Measurements from ENCODE around the gene ROBO4.

ROBO4 gene

DNA sequence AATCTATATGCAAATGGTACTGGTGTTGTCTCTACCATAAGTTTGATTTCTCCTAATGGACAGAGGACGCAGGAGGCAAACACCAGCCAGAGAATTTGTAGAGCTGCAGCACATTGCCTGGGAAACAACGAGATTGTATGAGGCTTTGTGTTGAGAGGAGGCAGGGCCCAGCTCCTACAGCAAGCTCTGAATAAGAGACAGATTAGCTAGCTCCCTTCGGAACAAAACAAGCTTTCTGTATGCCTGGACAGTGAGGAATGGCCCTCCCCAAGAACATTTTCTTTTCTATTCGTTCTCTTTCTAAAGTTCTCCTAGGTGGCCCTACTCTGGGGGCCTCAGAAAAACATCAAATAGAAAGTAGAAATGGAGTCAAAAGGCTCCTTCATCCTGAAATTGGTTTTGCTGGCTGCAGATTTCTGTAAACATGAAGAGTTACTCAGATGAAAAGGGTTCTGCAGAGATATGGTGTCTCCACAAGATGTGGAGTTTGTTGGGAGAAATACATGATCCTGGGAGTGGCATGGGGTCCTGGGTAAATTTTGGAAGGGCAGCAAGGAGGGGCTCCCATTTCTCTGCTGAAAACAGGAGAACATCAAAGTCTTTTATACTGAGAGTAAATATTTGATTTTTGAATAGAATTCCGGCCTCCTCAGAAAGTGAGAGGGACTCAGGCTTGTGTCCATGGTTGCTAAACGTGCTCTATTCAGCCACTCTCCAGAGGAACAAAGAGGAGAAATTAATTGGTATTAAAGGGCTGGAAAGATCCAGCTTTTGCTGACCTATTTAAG lies 45.0 kb upstream of the ROBO4 start:
- no peaks in the 10 kb centered on the region for H3K9me3 ChIP-seq (replicated peaks; ENCODE audit: insufficient read depth, low read length)
- H3K4me2 ChIP-seq (ENCODE audit: low read depth, low read length): no peak overlapping the region
- no peak overlapping the region for H3K4me3 ChIP-seq (ENCODE audit: low read length)
- no peaks in the 10 kb centered on the region for H3F3A ChIP-seq (ENCODE audit: insufficient read depth, low read length)
- no peak overlapping the region for H3K27ac ChIP-seq (ENCODE audit: low read length)
- TF ChIP-seq, protein P1, sequence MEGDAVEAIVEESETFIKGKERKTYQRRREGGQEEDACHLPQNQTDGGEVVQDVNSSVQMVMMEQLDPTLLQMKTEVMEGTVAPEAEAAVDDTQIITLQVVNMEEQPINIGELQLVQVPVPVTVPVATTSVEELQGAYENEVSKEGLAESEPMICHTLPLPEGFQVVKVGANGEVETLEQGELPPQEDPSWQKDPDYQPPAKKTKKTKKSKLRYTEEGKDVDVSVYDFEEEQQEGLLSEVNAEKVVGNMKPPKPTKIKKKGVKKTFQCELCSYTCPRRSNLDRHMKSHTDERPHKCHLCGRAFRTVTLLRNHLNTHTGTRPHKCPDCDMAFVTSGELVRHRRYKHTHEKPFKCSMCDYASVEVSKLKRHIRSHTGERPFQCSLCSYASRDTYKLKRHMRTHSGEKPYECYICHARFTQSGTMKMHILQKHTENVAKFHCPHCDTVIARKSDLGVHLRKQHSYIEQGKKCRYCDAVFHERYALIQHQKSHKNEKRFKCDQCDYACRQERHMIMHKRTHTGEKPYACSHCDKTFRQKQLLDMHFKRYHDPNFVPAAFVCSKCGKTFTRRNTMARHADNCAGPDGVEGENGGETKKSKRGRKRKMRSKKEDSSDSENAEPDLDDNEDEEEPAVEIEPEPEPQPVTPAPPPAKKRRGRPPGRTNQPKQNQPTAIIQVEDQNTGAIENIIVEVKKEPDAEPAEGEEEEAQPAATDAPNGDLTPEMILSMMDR (IDR thresholded peaks at IDR 0.05; ENCODE audit: low read length): no peak
- no peaks in the 10 kb centered on the region for H3K27me3 ChIP-seq (replicated peaks; ENCODE audit: insufficient read depth, low read length)
- no peaks in the 10 kb centered on the region for H4K20me1 ChIP-seq (ENCODE audit: insufficient read depth, low read length)
- H3K9ac ChIP-seq (ENCODE audit: low read length): no peak overlapping the region
- no peak for DNase-seq
- H2AFZ ChIP-seq (ENCODE audit: low read length): no peak overlapping the region
- H3K4me1 ChIP-seq (ENCODE audit: low read length): no peaks in the 10 kb centered on the region
- no peaks in the 10 kb centered on the region for H3K9me2 ChIP-seq (replicated peaks; ENCODE audit: insufficient read depth, low read length)
- no peaks in the 10 kb centered on the region for H3K79me2 ChIP-seq (ENCODE audit: low read length)
- no peaks in the 10 kb centered on the region for H3K36me3 ChIP-seq (replicated peaks; ENCODE audit: insufficient read depth, low read length)

DNA sequence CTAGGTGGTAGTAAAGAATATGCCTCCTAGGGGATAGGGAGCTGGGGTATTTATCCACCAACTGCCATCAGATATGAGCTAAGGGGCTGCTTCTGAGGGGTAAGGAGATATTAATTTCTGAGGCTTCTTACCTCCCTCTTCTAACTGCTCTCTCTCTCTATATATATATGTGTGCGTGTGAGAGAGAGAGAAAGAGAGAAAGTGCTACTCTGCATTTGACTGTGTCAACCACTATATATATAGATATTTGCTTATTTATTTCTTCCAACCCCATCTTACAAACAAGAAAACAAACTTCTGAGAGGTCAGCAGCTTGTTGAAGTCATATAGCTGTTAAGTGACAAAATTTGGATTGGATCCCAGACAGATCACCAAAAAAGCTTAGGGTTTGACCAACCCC lies 44.0 kb upstream of the ROBO4 start:
- TF ChIP-seq, protein P1 (IDR thresholded peaks at IDR 0.05; ENCODE audit: low read length): no peak
- TF ChIP-seq EZH2phosphoT487 (IDR thresholded peaks at IDR 0.05; ENCODE audit: low read length) (no peak), EZH2 (optimal IDR thresholded peaks at IDR 0.05; ENCODE audit: low read depth, low read length) (no peak)
- Histone ChIP-seq H3F3A (ENCODE audit: insufficient read depth, low read length) (no peaks in the 10 kb centered on the region), H3K9me2 (replicated peaks; ENCODE audit: insufficient read depth, low read length) (no peaks in the 10 kb centered on the region), H3K79me2 (ENCODE audit: low read length) (no peaks in the 10 kb centered on the region), H3K4me1 (ENCODE audit: low read length) (no peaks in the 10 kb centered on the region), H2AFZ (ENCODE audit: low read length) (no peak overlapping the region), H3K9me3 (replicated peaks; ENCODE audit: insufficient read depth, low read length) (no peaks in the 10 kb centered on the region), H3K36me3 (replicated peaks; ENCODE audit: insufficient read depth, low read length) (no peaks in the 10 kb centered on the region), H3K9ac (ENCODE audit: low read length) (no peak overlapping the region), H3K4me3 (ENCODE audit: low read length) (no peak overlapping the region), H3K27ac (ENCODE audit: low read length) (no peak overlapping the region), H4K20me1 (ENCODE audit: insufficient read depth, low read length) (no peaks in the 10 kb centered on the region), H3K4me2 (ENCODE audit: low read depth, low read length) (no peak overlapping the region), H3K27me3 (replicated peaks; ENCODE audit: insufficient read depth, low read length) (no peaks in the 10 kb centered on the region)
- no peak for DNase-seq

DNA sequence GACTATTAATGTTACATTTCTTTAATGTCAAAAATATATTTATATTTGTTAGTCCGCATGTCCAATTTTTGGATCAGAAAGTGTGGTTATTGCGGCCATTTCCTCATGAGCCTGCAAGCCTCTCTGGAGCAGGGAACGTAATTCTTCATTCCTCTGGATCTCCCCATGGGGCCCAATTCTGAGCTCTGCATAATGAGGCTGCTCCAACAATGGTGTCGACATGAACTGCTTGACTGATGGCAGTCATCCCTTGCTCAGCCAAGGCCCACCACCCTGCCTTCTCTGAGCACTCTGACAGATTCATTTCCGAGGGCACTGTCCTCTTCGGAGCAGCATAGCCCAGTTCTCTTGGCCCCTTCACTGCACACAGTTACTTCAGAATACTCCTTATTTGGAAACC lies 41.3 kb upstream of the ROBO4 start:
- Histone ChIP-seq H3K36me3 (replicated peaks; ENCODE audit: insufficient read depth, low read length) (no peaks in the 10 kb centered on the region), H3K4me2 (ENCODE audit: low read depth, low read length) (no peak overlapping the region), H2AFZ (ENCODE audit: low read length) (no peak overlapping the region), H3K4me3 (ENCODE audit: low read length) (no peak overlapping the region), H3K27me3 (replicated peaks; ENCODE audit: insufficient read depth, low read length) (0 out of 2 replicates have a peak, but pooled peaks cover 4% of the 10 kb centered on the region), H3K27ac (ENCODE audit: low read length) (no peak overlapping the region), H3K9me3 (replicated peaks; ENCODE audit: insufficient read depth, low read length) (no peaks in the 10 kb centered on the region), H3K9ac (ENCODE audit: low read length) (no peak overlapping the region), H3K9me2 (replicated peaks; ENCODE audit: insufficient read depth, low read length) (no peaks in the 10 kb centered on the region), H3F3A (ENCODE audit: insufficient read depth, low read length) (no peaks in the 10 kb centered on the region), H3K4me1 (ENCODE audit: low read length) (no peaks in the 10 kb centered on the region), H4K20me1 (ENCODE audit: insufficient read depth, low read length) (no peaks in the 10 kb centered on the region), H3K79me2 (ENCODE audit: low read length) (no peaks in the 10 kb centered on the region)
- DNase-seq: no peak
- TF ChIP-seq EZH2phosphoT487 (IDR thresholded peaks at IDR 0.05; ENCODE audit: low read length) (no peak), EZH2 (optimal IDR thresholded peaks at IDR 0.05; ENCODE audit: low read depth, low read length) (no peak)
- TF ChIP-seq, protein P1 (IDR thresholded peaks at IDR 0.05; ENCODE audit: low read length): no peak
